HK-2 (cell line): ENCODE results near the gene TBCCD1.

Experiments used
- DNase-seq: peaks from one replicate; pipeline ENCODE4 v3.0.0-alpha.2; 2018; ENCODE audit not compliant: unreplicated experiment

The TBCCD1 gene

GRCh38 chr3:186567072-186567921 lies at the start of gene TBCCD1:
TSS of gene TBCCD1 (minus strand) at chr3:186567339. CDS start at chr3:186564329, 3,010 bp downstream.
- DNase-seq: peak; percentile 98

DNA sequence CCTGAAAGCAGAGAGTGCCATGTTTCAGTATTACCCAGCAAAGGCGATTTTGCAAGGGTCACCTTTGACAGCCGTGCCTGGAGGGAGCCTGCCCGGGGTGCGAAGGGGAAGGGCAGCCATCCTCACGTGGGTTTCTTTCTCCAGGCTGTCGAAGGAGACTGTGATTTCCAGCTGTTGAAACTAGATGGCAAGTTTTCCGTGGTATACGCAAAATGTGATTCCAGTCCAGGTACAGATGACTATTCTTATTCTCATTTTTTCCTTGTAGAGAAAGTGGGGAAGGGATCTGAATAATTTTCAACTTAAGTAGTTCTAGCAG lies 49.1 kb upstream of the TBCCD1 start:
- no peak for DNase-seq

DNA sequence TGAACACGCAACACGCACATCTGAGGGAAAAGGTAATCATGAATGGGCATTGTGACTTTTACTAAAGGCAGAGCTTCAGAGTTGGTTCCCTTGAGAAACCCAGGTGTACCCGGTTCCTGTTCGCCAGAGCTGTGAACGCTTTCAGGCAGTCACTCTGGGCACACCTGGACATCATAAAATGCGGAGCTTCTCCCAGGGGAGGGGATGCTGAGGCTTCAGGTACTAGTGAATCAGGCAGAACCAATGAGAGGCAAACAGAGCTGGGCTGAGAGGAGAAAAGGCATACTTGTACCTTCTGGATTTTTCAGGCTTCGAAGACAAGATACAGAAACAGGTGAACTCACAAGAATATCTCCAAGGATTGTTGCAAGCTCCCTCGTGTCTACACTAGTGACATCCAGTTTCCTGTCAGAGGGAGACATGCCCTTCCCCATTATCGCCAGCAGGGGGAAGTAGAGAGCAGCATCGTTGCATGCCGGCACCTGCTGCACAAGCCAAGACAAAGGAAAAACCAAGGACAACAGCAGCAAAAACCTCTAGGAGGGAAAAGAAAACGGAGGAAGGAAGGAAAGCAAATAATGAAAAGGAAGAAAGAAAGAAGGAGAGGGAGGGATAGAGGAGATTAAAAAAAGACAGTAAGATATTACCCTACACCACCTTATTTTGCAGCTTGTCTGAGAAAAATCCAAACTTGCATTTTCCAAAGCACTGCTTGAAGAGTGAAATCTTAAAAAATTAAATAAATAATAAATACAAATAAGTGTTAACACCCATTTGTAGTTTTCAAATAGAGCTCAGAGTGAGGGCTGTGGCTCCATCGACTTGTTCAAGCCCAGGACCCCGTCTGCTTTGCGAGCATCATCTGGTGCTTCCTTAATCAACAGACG lies 47.7 kb upstream of the TBCCD1 start:
- DNase-seq: peak; percentile 84

GRCh38 chr3:186614266-186614596 lies 47.1 kb upstream of the TBCCD1 start:
- DNase-seq: no peak

DNA sequence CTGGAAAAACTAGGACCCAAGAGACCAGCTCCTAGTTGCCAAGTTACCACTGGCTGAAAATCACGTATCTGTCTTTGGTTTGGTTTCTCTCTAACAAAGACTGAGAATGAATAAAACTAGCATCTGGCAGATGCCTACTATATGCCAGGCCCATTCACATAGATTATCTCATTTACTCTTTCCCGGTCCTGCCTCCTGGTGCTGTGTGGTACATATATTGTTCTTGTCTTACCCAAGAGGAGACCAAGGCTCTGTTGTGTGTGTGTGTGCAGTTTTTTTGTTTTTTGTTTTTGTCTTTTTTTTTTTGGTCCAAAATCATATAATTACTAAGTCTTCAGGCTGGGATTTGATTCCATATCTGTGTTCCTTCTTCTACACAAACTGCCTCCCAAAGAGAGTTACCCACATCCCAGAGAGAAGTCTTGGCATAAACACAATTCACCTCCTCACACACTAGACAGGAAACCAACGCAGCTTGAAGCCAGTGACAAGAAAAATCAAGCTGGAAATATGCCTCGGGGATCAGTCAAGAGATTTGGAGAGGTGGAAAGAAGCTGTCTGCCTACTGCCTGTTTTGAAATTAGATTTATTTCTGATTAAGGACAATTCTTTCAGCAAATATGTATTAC lies 46.6 kb upstream of the TBCCD1 start:
- DNase-seq: no peak

- no peak for DNase-seq
Measured at GRCh38 chr3:186612721-186613636, 45.8 kb upstream of the TBCCD1 start, which contains the start of gene AHSG. TSS of gene AHSG (plus strand) at chr3:186613060. CDS start at chr3:186613142, 82 bp downstream.

- DNase-seq: no peak
Measured at GRCh38 chr3:186612065-186612464, 44.9 kb upstream of the TBCCD1 start.

DNA sequence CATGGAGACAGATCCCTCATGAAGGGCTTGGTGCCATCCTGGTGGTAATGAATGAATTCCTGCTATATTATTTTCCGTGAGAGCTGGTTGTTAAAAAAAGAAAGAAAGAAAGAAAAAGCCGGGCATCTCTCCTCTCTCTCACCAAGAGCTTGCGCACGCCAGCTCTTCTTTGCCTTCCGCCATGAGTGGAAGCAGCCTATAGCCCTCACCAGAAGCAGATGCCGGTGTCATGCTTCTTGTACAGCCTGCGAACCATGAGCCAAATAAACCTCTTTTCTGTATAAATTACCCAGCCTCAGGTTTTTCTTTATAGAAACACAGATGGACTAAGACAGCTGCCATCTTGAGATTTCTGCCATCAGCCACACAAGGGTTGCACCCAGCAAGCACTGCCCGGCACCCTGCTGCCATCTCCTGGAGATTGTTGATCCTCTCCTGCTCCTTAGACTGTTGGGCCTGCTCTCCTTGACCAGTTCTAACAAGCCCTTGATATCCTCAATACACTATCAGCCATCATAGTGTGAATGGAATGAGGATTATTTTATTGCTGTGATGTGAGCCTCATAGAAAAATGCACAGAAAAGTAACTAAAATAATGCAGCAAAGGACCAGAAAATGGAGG lies 42.2 kb upstream of the TBCCD1 start:
- peak; percentile 35 for DNase-seq

DNA sequence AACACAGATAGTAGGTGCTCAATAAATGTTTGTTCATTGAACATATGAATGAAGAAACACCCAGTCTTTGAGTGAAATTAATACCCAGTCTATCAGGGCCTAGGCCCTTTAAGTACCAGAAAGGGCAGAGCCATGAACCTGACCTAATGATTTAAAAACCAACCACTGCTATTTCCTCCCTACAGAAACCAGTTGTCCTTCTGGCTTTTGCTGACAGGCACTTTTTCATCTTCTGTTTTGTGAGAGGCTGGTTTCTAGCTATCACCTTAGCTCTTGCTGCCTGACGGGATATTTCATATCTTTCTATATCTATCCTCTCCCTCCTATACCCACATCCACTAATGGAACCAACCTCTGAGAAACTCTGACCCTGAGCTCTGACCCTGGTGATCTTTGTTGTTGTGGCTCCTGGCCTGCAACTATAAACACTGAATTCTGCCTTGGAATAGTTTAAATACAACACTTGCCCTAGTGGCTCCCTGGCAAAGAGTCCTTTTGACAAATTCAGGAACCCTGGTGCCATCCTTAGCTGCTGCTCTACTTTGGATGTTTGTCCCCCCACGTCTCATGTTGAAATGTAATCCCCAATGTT lies 41.6 kb upstream of the TBCCD1 start:
- no peak for DNase-seq

- DNase-seq: no peak
Measured at GRCh38 chr3:186605561-186606545, 38.7 kb upstream of the TBCCD1 start.

DNA sequence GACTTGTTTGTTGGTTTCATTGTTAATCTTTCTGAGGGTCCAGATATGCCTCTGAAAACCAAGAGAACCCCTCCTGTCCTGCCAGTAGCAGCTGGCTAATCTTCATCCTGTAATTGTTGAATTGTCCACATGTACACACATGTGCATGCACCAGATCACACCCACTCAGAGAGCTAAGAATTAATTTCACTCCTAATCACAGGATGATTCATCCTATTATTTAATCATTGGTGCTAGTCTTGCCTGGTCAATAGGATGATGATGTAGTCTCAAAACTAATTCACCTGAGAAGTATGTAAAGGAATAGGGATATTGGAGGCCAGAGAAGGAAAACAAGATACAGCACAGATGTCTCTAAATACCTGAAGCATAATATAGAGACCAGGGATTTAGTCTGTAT lies 37.9 kb upstream of the TBCCD1 start:
- no peak for DNase-seq

DNA sequence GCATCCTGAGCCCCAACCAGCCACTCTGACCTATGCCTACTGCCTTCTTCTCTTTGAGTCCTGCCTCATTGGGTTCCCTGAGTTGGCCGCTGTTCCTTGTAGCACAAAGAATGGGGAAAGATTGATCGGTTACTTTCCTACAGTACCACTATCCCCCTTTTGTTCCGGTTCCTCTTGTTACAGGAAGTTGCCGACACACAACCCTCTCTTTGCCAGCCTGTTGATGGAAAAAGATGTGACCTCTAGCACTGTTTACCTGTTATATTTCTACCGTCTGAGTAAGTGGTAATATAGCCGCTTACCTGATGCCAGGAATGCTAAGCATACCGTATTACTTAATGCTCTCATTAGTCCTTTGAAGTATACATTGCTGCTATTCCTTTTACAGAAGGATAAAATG lies 36.0 kb upstream of the TBCCD1 start:
- DNase-seq: no peak

- DNase-seq: no peak
Measured at GRCh38 chr3:186600896-186601295, 33.8 kb upstream of the TBCCD1 start.

DNA sequence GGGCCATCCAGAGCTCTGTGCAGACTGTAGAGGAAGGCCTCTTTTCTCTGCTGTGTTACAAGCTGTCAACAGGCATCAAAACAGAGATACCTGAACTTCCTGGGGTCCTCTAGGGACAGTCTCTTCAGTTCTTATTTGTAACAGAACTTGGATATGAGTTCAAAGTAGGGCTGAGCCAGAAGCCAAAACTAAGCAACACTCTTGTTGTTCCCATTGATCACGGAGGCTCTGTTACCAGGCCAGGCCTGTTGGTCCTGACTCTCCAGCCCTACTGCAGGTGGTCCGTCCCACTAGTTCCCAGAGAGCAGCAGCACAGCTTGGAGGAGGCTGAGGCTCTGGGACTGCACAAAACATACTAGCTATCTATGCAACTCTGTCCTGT lies 32.6 kb upstream of the TBCCD1 start:
- DNase-seq: no peak

GRCh38 chr3:186599142-186599784 lies 32.1 kb upstream of the TBCCD1 start:
- DNase-seq: no peak

DNA sequence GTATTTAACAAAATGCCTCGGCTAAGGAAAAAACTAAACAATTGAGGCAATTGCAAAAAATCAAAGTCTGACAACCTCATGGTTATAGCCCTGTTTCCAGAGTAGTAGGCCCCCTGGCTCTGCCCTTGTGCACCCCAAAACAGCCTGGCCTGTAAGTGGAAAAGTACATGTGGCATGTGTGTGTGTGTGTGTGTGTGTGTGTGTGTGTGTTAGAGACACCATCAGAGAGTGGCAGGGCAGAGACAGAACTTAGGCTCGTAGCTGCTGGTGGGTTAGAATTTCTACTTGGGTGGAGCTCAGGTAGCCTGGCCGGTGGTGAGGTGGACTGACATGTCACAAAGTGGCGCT lies 31.6 kb upstream of the TBCCD1 start:
- DNase-seq: no peak

GRCh38 chr3:186598108-186598784 lies 31.1 kb upstream of the TBCCD1 start:
- peak; percentile 76 for DNase-seq

DNA sequence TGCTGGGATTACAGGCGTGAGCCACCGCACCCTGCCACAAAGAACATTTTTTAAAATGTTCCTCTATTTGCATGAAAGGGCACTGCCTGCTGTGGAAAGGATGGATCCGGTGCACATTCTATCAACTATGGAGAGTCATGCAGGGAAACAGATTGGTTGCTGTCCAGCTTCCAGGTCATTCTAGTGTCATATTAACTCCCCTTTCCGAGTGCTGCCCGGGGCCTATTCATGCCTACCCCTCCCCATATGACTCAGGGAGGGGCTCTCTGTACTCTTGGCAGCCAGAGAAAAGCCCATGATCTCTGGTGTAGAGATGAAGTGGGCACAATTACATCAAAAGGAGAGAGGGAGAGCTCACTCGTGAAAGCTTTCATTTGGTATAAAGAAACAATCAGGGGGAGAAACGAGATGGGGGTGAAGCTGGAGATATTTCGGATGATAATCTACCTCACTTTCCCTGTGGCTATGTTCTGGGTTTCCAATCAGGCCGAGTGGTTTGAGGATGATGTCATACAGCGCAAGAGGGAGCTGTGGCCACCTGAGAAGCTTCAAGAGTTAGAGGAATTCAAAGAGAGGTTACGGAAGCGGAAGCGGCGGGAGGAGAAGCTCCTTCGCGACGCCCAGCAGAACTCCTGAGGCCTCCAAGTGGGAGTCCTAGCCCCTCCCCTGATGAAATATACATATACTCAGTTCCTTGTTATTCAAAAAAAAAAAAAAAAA lies 29.6 kb upstream of the TBCCD1 start:
- DNase-seq: peak; percentile 57
